ENCODE results near the gene GHRL. TPM values are rescaled to one million over a fixed set of nuclear protein-coding genes. Genes with fewer than 3 reads are reported as not detected.

Gene GHRL
- total and polyA plus RNA-seq, 8 donors: 5.1 to 22.0 (median 6.7) TPM

DNA sequence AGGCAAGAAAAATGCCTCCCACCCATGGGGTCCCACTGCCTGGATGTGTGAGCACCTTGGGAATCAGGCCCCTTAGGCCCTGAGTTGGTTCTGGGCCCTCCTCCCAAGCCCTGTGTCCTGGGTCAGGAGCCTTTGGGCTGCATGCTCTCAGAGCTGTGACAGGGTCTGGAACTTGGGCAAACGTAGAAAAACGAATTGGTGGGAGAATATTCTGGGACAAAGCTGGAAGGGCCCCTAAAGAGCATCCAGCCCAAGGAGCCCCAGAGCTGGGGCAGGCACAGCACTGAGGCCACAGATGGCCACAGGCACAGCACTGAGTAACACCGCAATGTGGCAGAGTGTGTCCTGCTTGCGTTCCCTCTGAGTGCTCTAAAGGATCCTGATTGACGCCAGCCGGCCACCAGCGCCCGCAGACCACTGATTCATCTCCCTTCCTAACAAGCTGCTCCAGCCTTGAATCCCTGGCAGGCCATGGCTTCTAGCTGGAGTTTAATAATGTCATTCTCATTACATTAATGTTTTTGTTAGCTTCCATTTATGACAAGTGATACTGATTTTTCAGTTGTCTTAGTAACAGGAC is 46.7 kb upstream of the GHRL start:
- peak in 1 of 6 donors; percentile 18 for DNase-seq
- Histone ChIP-seq H3K27me3 (no peaks in the 10 kb centered on the region), H3K9me3 (no peaks in the 10 kb centered on the region), H3K4me1 (no peaks in the 10 kb centered on the region), H3K4me3 (no peak overlapping the region), H3K27ac (no peak overlapping the region), H3K36me3 (no peaks in the 10 kb centered on the region)
- FAIRE-seq: no peak
- TF ChIP-seq, protein P1, sequence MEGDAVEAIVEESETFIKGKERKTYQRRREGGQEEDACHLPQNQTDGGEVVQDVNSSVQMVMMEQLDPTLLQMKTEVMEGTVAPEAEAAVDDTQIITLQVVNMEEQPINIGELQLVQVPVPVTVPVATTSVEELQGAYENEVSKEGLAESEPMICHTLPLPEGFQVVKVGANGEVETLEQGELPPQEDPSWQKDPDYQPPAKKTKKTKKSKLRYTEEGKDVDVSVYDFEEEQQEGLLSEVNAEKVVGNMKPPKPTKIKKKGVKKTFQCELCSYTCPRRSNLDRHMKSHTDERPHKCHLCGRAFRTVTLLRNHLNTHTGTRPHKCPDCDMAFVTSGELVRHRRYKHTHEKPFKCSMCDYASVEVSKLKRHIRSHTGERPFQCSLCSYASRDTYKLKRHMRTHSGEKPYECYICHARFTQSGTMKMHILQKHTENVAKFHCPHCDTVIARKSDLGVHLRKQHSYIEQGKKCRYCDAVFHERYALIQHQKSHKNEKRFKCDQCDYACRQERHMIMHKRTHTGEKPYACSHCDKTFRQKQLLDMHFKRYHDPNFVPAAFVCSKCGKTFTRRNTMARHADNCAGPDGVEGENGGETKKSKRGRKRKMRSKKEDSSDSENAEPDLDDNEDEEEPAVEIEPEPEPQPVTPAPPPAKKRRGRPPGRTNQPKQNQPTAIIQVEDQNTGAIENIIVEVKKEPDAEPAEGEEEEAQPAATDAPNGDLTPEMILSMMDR (IDR thresholded peaks at IDR 0.05): no peak
- no peak for ATAC-seq
- 74 to 77% methylated on average over 8 of the region's 8 CpGs for whole genome bisulfite sequencing, 2 donors
- intact Hi-C loops (cut with DNase I): no loop called here

GRCh38 chr3:10338591-10339353 is 46.0 kb upstream of the GHRL start:
- ATAC-seq (no peak), DNase-seq (no peak), FAIRE-seq (no peak)
- intact Hi-C loops (cut with DNase I): no loop called here
- no peaks in the 10 kb centered on the region for H3K27me3 ChIP-seq
- no peaks in the 10 kb centered on the region for H3K36me3 ChIP-seq
- H3K4me1 ChIP-seq: no peaks in the 10 kb centered on the region
- TF ChIP-seq, protein P1 (IDR thresholded peaks at IDR 0.05): no peak
- H3K9me3 ChIP-seq: no peaks in the 10 kb centered on the region
- H3K27ac ChIP-seq: no peak overlapping the region
- no peak overlapping the region for H3K4me3 ChIP-seq
- WGBS, 2 donors: 69 to 84% methylated on average over 12 of the region's 12 CpGs

- Histone ChIP-seq H3K27ac (no peak overlapping the region), H3K27me3 (no peaks in the 10 kb centered on the region), H3K4me1 (no peaks in the 10 kb centered on the region), H3K36me3 (no peaks in the 10 kb centered on the region), H3K4me3 (no peak overlapping the region), H3K9me3 (no peaks in the 10 kb centered on the region)
- FAIRE-seq (no peak), DNase-seq (no peak), ATAC-seq (no peak)
- 78 to 87% methylated on average over 15 to 16 of the region's 16 CpGs for WGBS, 2 donors
- TF ChIP-seq, protein P1 (IDR thresholded peaks at IDR 0.05): no peak
- intact Hi-C loops (cut with DNase I): no loop called here
Observed at GRCh38 chr3:10338164-10338470, 45.4 kb upstream of the GHRL start.

GRCh38 chr3:10337323-10338163 is 44.8 kb upstream of the GHRL start:
- 62 to 73% methylated on average over 20 of the region's 20 CpGs for WGBS, 2 donors
- intact Hi-C loops (cut with DNase I): no loop called here
- no peaks in the 10 kb centered on the region for H3K9me3 ChIP-seq
- FAIRE-seq (no peak), ATAC-seq (no peak), DNase-seq (no peak)
- H3K27ac ChIP-seq: no peak overlapping the region
- TF ChIP-seq, protein P1 (IDR thresholded peaks at IDR 0.05): no peak
- no peak overlapping the region for H3K4me3 ChIP-seq
- no peaks in the 10 kb centered on the region for H3K36me3 ChIP-seq
- H3K27me3 ChIP-seq: no peaks in the 10 kb centered on the region
- no peaks in the 10 kb centered on the region for H3K4me1 ChIP-seq
